CD4-positive, alpha-beta T cell (primary cell): ENCODE results near the gene CACNA1E. TPM values are rescaled to one million over a fixed set of nuclear protein-coding genes. Genes with fewer than 3 reads are reported as not detected.

ENCODE experiments used
- ATAC-seq: fragments of 200-7000 bp; cut with Tn5 transposase; one replicate; pipeline ENCODE4 v1.10.0; 2022; ENCODE audit warnings: mild to moderate bottlenecking; ENCODE audit not compliant: poor library complexity
- CTCF ChIA-PET: fragments of 350-600 bp; sonication (Branson Sonifier 250); formaldehyde crosslinking; loops from one replicate; lab custom pipeline; 2021; ENCODE audit warnings: antibody characterized with exemption, inconsistent platforms; lab: Charles Lee
- POLR2A ChIA-PET: fragments of 350-600 bp; sonication (Branson Sonifier 250); formaldehyde crosslinking; loops from one replicate; lab custom pipeline; 2021; ENCODE audit warnings: antibody characterized with exemption, inconsistent platforms; lab: Charles Lee
- DNase-seq, 14 experiments: peaks; one replicate each; pipeline ENCODE4 v3.0.0-alpha.2; 2013 to 2020; ENCODE audit warnings: mixed read lengths in 2 of 14
- H3K27ac ChIP-seq, 2 donors: one replicate each; pipeline versions ENCODE4 v1.5.1 to v1.7.0; 2013; ENCODE audit warnings: low read length in 2 of 2, low read depth in 1 of 2, mild to moderate bottlenecking in 1 of 2
- H3K27me3 ChIP-seq, 2 experiments: 1 replicate in 1 of 2; 2 replicates in 1 of 2; pipeline versions ENCODE4 v1.6.1 to v1.7.0; 2013; ENCODE audit warnings: low read length in 2 of 2, control low read depth in 1 of 2, mild to moderate bottlenecking in 1 of 2, moderate library complexity in 1 of 2; ENCODE audit not compliant: insufficient read depth in 2 of 2, control insufficient read depth in 1 of 2
- H3K36me3 ChIP-seq: one replicate; pipeline ENCODE4 v1.6.1; 2013; ENCODE audit warnings: low read length, control low read depth; ENCODE audit not compliant: insufficient read depth
- H3K4me1 ChIP-seq: one replicate; pipeline ENCODE4 v1.6.1; 2013; ENCODE audit warnings: low read length, control low read depth; ENCODE audit not compliant: insufficient read depth
- H3K4me3 ChIP-seq: one replicate; pipeline ENCODE4 v1.5.1; 2013; ENCODE audit warnings: mild to moderate bottlenecking, low read length, moderate library complexity
- H3K9me3 ChIP-seq, 2 experiments: 1 replicate in 1 of 2; 2 replicates in 1 of 2; pipeline versions ENCODE4 v1.6.1 to v1.7.0; 2013; ENCODE audit warnings: low read length in 2 of 2, mild to moderate bottlenecking in 2 of 2, control low read depth in 1 of 2, moderate library complexity in 1 of 2; ENCODE audit not compliant: control insufficient read depth in 1 of 2, insufficient read depth in 1 of 2
- H3K27ac Mint-ChIP-seq: one replicate; pipeline ENCODE4 v1.8.0; 2020; ENCODE audit warnings: mixed read lengths
- H3K27me3 Mint-ChIP-seq: one replicate; pipeline ENCODE4 v1.8.0; 2021; ENCODE audit warnings: mixed read lengths
- H3K36me3 Mint-ChIP-seq: one replicate; pipeline ENCODE4 v1.8.0; 2021; ENCODE audit warnings: low read depth, mixed read lengths
- H3K4me1 Mint-ChIP-seq: one replicate; pipeline ENCODE4 v1.8.0; 2021; ENCODE audit warnings: low read depth, mixed read lengths
- H3K4me3 Mint-ChIP-seq: one replicate; pipeline ENCODE4 v1.8.0; 2020; ENCODE audit warnings: mild to moderate bottlenecking, mixed read lengths
- H3K9me3 Mint-ChIP-seq: one replicate; pipeline ENCODE4 v1.8.0; 2020; ENCODE audit warnings: mixed read lengths
- intact Hi-C, 2 experiments: fragments of 100-400 bp; cut with DNase I in 1 of 2; cut with micrococcal nuclease in 1 of 2; formaldehyde crosslinking; loops; one replicate each; pipeline versions ENCODE4 v1.15.1 to v1.9.0; 2023 to 2025; cut with DNase I, micrococcal nuclease
- total RNA-seq, 174 experiments: library from RNA in 2 of 174; stranded (reverse) in 2 of 174; gene quantifications; one replicate each; pipeline ENCODE4 v1.2.3 and lab custom pipeline; 2021 to 2026
- TF ChIP-seq, protein P1 (sequence below): fragments of 200-600 bp; IDR thresholded peaks from one replicate; pipeline ENCODE4 v1.8.0; 2022; ENCODE audit warnings: antibody characterized with exemption, mild to moderate bottlenecking

Gene CACNA1E
- total RNA-seq, 2 experiments from 2014 or later = not detected

GRCh38 chr1:181712711-181713110 lies 229.4 kb downstream of the CACNA1E start:
- POLR2A ChIA-PET = no interaction called here

GRCh38 chr1:181714428-181714827 lies 231.1 kb downstream of the CACNA1E start:
- H3K27me3 ChIP-seq = peaks cover 0 to 2% of the 10 kb centered on the region in 2 experiments
- H3K36me3 ChIP-seq = no peaks in the 10 kb centered on the region
- no peak for ATAC-seq
- no peaks in the 10 kb centered on the region for H3K9me3 Mint-ChIP-seq
- no peak overlapping the region for H3K4me3 Mint-ChIP-seq
- H3K9me3 ChIP-seq = peaks cover 0 to 4% of the 10 kb centered on the region in 2 experiments
- POLR2A ChIA-PET = no interaction called here
- CTCF ChIA-PET = no interaction called here
- no peak for DNase-seq
- no peaks in the 10 kb centered on the region for H3K36me3 Mint-ChIP-seq
- H3K27ac Mint-ChIP-seq = no peak overlapping the region
- H3K4me1 Mint-ChIP-seq = no peaks in the 10 kb centered on the region
- intact Hi-C loops = no loop called here
- peaks cover 19% of the 10 kb centered on the region for H3K27me3 Mint-ChIP-seq
- TF ChIP-seq, protein P1, sequence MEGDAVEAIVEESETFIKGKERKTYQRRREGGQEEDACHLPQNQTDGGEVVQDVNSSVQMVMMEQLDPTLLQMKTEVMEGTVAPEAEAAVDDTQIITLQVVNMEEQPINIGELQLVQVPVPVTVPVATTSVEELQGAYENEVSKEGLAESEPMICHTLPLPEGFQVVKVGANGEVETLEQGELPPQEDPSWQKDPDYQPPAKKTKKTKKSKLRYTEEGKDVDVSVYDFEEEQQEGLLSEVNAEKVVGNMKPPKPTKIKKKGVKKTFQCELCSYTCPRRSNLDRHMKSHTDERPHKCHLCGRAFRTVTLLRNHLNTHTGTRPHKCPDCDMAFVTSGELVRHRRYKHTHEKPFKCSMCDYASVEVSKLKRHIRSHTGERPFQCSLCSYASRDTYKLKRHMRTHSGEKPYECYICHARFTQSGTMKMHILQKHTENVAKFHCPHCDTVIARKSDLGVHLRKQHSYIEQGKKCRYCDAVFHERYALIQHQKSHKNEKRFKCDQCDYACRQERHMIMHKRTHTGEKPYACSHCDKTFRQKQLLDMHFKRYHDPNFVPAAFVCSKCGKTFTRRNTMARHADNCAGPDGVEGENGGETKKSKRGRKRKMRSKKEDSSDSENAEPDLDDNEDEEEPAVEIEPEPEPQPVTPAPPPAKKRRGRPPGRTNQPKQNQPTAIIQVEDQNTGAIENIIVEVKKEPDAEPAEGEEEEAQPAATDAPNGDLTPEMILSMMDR = no peak
- no peaks in the 10 kb centered on the region for H3K4me1 ChIP-seq
- no peak overlapping the region for H3K27ac ChIP-seq
- no peak overlapping the region for H3K4me3 ChIP-seq

More at GRCh38 chr1:181712711-181713110, 229.4 kb downstream of the CACNA1E start:
- H3K9me3 ChIP-seq = peaks cover 0 to 4% of the 10 kb centered on the region in 2 experiments
- Mint-ChIP-seq H3K4me3 (no peak overlapping the region), H3K27ac (no peak overlapping the region), H3K4me1 (no peaks in the 10 kb centered on the region), H3K36me3 (no peaks in the 10 kb centered on the region), H3K27me3 (peaks cover 19% of the 10 kb centered on the region), H3K9me3 (no peaks in the 10 kb centered on the region)
- no peak overlapping the region for H3K27ac ChIP-seq
- peaks cover 0 to 5% of the 10 kb centered on the region in 2 experiments for H3K27me3 ChIP-seq
- DNase-seq (no peak), ATAC-seq (no peak)
- TF ChIP-seq, protein P1 = no peak
- no peak overlapping the region for H3K4me3 ChIP-seq
- H3K4me1 ChIP-seq = no peaks in the 10 kb centered on the region
- CTCF ChIA-PET = no interaction called here
- no peaks in the 10 kb centered on the region for H3K36me3 ChIP-seq
- intact Hi-C loops = no loop called here

DNA sequence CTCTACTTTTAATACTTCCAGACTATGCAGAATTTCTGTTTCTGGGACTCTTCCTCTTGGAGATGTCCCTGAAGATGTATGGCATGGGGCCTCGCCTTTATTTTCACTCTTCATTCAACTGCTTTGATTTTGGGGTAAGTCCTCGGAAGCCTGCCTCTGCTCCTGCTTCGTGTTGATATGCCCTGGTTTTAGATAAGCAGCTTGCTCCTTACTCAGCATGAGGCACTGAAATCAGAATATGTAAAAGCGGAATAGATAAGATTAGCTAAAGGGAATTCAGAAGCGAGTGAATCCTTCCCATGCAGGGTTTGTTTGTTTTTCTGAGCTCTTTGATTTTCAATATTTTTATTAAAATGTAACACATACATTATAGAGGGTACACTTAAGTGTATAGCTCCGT lies 234.7 kb downstream of the CACNA1E start:
- Histone ChIP-seq H3K9me3 (no peaks in the 10 kb centered on the region), H3K4me3 (no peak overlapping the region), H3K4me1 (no peaks in the 10 kb centered on the region), H3K36me3 (no peaks in the 10 kb centered on the region), H3K27ac (no peak overlapping the region), H3K27me3 (no peaks in the 10 kb centered on the region)
- TF ChIP-seq, protein P1 = no peak
- Mint-ChIP-seq H3K4me3 (no peak overlapping the region), H3K4me1 (no peaks in the 10 kb centered on the region), H3K9me3 (no peaks in the 10 kb centered on the region), H3K27me3 (peaks cover 27% of the 10 kb centered on the region), H3K27ac (no peak overlapping the region), H3K36me3 (no peaks in the 10 kb centered on the region)
- CTCF ChIA-PET = no interaction called here
- intact Hi-C loops = no loop called here
- no peak for DNase-seq
- POLR2A ChIA-PET = no interaction called here
- no peak for ATAC-seq
